Mucosa of descending colon (tissue), 3 donors: Measurements from ENCODE around the gene TM7SF2. TPM values are rescaled to one million over a fixed set of nuclear protein-coding genes. Genes with fewer than 3 reads are reported as not detected.

Source experiments
- ATAC-seq: fragments of 200-7000 bp; cut with Tn5 transposase; one replicate; pipeline ENCODE4 v1.9.1; 2020; ENCODE audit warnings: mild to moderate bottlenecking, moderate library complexity
- DNase-seq, 3 donors: peaks; one replicate each; pipeline ENCODE4 v3.0.0-alpha.2; 2020
- H3K36me3 ChIP-seq: fragments of 200-600 bp; one replicate; pipeline ENCODE4 v1.8.0; 2021; ENCODE audit warnings: low read depth, mild to moderate bottlenecking
- H3K4me1 ChIP-seq: fragments of 200-600 bp; one replicate; pipeline ENCODE4 v1.8.0; 2021; ENCODE audit warnings: low read depth, mild to moderate bottlenecking
- H3K4me3 ChIP-seq: fragments of 200-600 bp; one replicate; pipeline ENCODE4 v1.8.0; 2021; ENCODE audit warnings: mild to moderate bottlenecking
- H3K9me3 ChIP-seq: fragments of 200-600 bp; one replicate; pipeline ENCODE4 v1.8.0; 2021; ENCODE audit warnings: mild to moderate bottlenecking
- CTCF ChIP-seq: fragments of 200-600 bp; IDR thresholded peaks from one replicate; pipeline ENCODE4 v1.8.0; 2022; ENCODE audit warnings: antibody characterized with exemption, mild to moderate bottlenecking
- intact Hi-C, 2 donors: fragments of 100-400 bp; cut with DNase I in 1 of 2; cut with micrococcal nuclease in 1 of 2; formaldehyde crosslinking; loops; one replicate each; pipeline versions ENCODE4 v1.11.0 to v1.11.1; 2022; cut with DNase I, micrococcal nuclease
- total RNA-seq, 3 donors: library from RNA; stranded (reverse); fragmentation: NEBNext Ultra II Directional in 2 of 3; extraction: Animal tissue kit (Norgen Biotek cat#: 25700) in 2 of 3; gene quantifications; one replicate each; pipeline versions ENCODE4 v1.2.1 to v1.2.4, GENCODE V29; 2021 to 2023
- donor health status: DM: no; HTN: no; CAD: no; lungs with moderate emphysema.
- donor health status: DM: no; HTN: no; CAD: no.
- donor health status: DM: no; HTN: yes; CAD: no.

TM7SF2 gene
- total RNA-seq, 3 donors from 2014 or later, result 13.1 to 25.7 (median 23.6) TPM

- TF ChIP-seq CTCF, result no peak
- Histone ChIP-seq H3K9me3 (no peaks in the 10 kb centered on the region), H3K4me1 (peaks cover 34% of the 10 kb centered on the region), H3K36me3 (no peaks in the 10 kb centered on the region), H3K4me3 (no peak overlapping the region)
- DNase-seq, result no peak
- no peak for ATAC-seq
- intact Hi-C loops, result no loop called here
Measured at GRCh38 chr11:65113839-65114238, 2.2 kb downstream of the TM7SF2 start.

- ATAC-seq (no peak), DNase-seq (peak in 1 of 3 donors; percentile 23)
- no peaks in the 10 kb centered on the region for H3K36me3 ChIP-seq
- H3K4me1 ChIP-seq, result peaks cover 34% of the 10 kb centered on the region
- intact Hi-C loops, result no loop called here
- no peak for TF ChIP-seq CTCF
- no peaks in the 10 kb centered on the region for H3K9me3 ChIP-seq
- H3K4me3 ChIP-seq, result no peak overlapping the region
Measured at GRCh38 chr11:65114538-65115171, 3.0 kb downstream of the TM7SF2 start.

- H3K4me3 ChIP-seq, result no peak overlapping the region
- peaks cover 33% of the 10 kb centered on the region for H3K4me1 ChIP-seq
- peaks cover 4% of the 10 kb centered on the region for H3K36me3 ChIP-seq
- no peaks in the 10 kb centered on the region for H3K9me3 ChIP-seq
- ATAC-seq, result no peak
- TF ChIP-seq CTCF, result no peak
- peak in 2 of 3 donors; percentile 33 to 60 for DNase-seq
- intact Hi-C loops, result no loop called here
Measured at GRCh38 chr11:65115361-65116082, 3.9 kb downstream of the TM7SF2 start.

- intact Hi-C loops, result no loop called here
- peaks cover 38% of the 10 kb centered on the region for H3K4me1 ChIP-seq
Measured at GRCh38 chr11:65116370-65117205, 4.9 kb downstream of the TM7SF2 start.

More at GRCh38 chr11:65116370-65117205, 4.9 kb downstream of the TM7SF2 start:
- Histone ChIP-seq H3K4me3 (peak overlapping the region; percentile 78), H3K36me3 (peaks cover 5% of the 10 kb centered on the region), H3K9me3 (no peaks in the 10 kb centered on the region)
- DNase-seq (peak; percentile 47 to 81 (median 66)), ATAC-seq (peak; percentile 14)
- no peak for TF ChIP-seq CTCF
